Esophagus muscularis mucosa (tissue), 4 donors: Measurements from ENCODE around the gene FMN1. TPM values are rescaled to one million over a fixed set of nuclear protein-coding genes. Genes with fewer than 3 reads are reported as not detected.

Experiments
- DNase-seq: peaks from one replicate; pipeline ENCODE4 v3.0.0-alpha.2; 2017; ENCODE audit errors: extremely low spot score
- H3K27ac ChIP-seq, 4 donors: fragments of 200-600 bp; sonication (generic); replicated peaks in 1 of 4; 1 replicate in 3 of 4; 2 replicates in 1 of 4; pipeline ENCODE4 v1.5.1; 2016 to 2019; ENCODE audit warnings: mild to moderate bottlenecking in 1 of 4
- H3K27me3 ChIP-seq, 4 donors: fragments of 200-600 bp; sonication (generic); one replicate each; pipeline versions ENCODE4 v1.5.1 to v1.6.0; 2016 to 2019
- H3K36me3 ChIP-seq, 4 donors: fragments of 200-600 bp; sonication (generic); one replicate each; pipeline ENCODE4 v1.5.1; 2016 to 2019
- H3K4me1 ChIP-seq, 4 donors: fragments of 200-600 bp; sonication (generic); one replicate each; pipeline ENCODE4 v1.5.1; 2016 to 2019
- H3K4me3 ChIP-seq, 4 donors: fragments of 200-600 bp; sonication (generic); 1 replicate in 2 of 4; 2 replicates in 2 of 4; pipeline ENCODE4 v1.5.1; 2016 to 2019; ENCODE audit warnings: mild to moderate bottlenecking in 4 of 4, moderate library complexity in 1 of 4
- H3K9me3 ChIP-seq, 4 donors: fragments of 200-600 bp; sonication (generic); 1 replicate in 3 of 4; 2 replicates in 1 of 4; pipeline ENCODE4 v1.5.1; 2016 to 2019
- CTCF ChIP-seq, 3 experiments: fragments of 200-600 bp in 2 of 3; fragments of 450-650 bp in 1 of 3; sonication (generic) in 2 of 3; IDR thresholded peaks; one replicate each; pipeline ENCODE4 v1.5.1; 2017 to 2019; ENCODE audit warnings: antibody characterized with exemption in 3 of 3, mild to moderate bottlenecking in 2 of 3, moderate library complexity in 1 of 3
- EP300 ChIP-seq: sonication (generic); formaldehyde crosslinking; IDR thresholded peaks from one replicate; pipeline ENCODE4 v1.6.1; 2017; ENCODE audit warnings: antibody characterized with exemption
- POLR2A ChIP-seq: fragments of 450-650 bp; IDR thresholded peaks from one replicate; pipeline ENCODE4 v1.6.1; 2017; ENCODE audit warnings: antibody characterized with exemption, moderate library complexity, mild to moderate bottlenecking, low read depth
- POLR2AphosphoS5 ChIP-seq, 2 donors: sonication (generic); formaldehyde crosslinking; IDR thresholded peaks; one replicate each; pipeline ENCODE4 v1.6.1; 2017; ENCODE audit warnings: antibody characterized with exemption in 2 of 2
- WGBS: methylation state at CpG from one replicate; pipeline ENCODE4 v1.1.5; 2018; 5-methylcytosine and 5-hydroxymethylcytosine counted together
- intact Hi-C: fragments of 100-400 bp; cut with DNase I; formaldehyde crosslinking; loops from one replicate; pipeline ENCODE4 v1.15.1; 2023
- total RNA-seq, 4 donors: library from RNA; depleted of rRNA; stranded (reverse); fragments of >200 nt; gene quantifications; one replicate each; pipeline versions ENCODE4 v1.1.0 to v1.2.1, GENCODE V29; 2016

FMN1 gene
- total RNA-seq, 4 donors from 2014 or later = 4.8 to 12.5 (median 8.6) TPM

- 50% methylated on average over 5 of the region's 5 CpGs for WGBS
- no peaks in the 10 kb centered on the region for H3K9me3 ChIP-seq
- peak overlapping the region in 3 of 4 donors; percentile 20 to 32 (median 30) for H3K4me3 ChIP-seq
- peaks cover 0 to 45% (median 25%) of the 10 kb centered on the region in 4 donors for H3K4me1 ChIP-seq
- no peak for DNase-seq
- intact Hi-C loops = loop anchor here (5.0 kb wide), 1 partner anchor 157 kb away; no protein-coding TSS in a partner anchor
- H3K27me3 ChIP-seq = peaks cover 0 to 6% (median 0%) of the 10 kb centered on the region in 4 donors
- TF ChIP-seq EP300 = no peak
- TF ChIP-seq POLR2AphosphoS5 (IDR thresholded peaks at IDR 0.05) = no peak
- no peak for TF ChIP-seq POLR2A
- no peak for TF ChIP-seq CTCF (IDR thresholded peaks at IDR 0.05)
- H3K36me3 ChIP-seq = no peaks in the 10 kb centered on the region
- H3K27ac ChIP-seq = peak overlapping the region; percentile 57 to 67 (median 64)
Measured at GRCh38 chr15:32824777-32825176, 369.7 kb downstream of the FMN1 start.

DNA sequence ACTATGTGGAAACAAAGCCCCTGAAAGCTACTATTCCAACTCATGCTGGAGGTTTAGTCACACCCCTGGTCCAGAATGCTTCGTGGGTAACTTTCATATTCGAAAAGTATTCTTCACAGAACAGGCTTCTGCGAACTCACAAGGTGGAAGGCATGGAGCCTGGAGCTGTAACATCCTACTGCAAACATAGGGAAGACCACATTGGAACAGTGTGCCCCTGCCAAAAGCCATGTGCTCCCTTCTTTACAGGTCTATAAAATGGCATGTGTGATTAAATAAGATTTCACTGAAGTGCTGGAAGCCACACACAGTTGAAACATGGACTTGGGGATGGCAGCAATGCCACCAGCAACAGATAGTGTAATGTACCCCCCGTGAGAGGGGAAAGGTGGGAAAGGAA is 370.8 kb downstream of the FMN1 start:
- TF ChIP-seq POLR2A (no peak), CTCF (IDR thresholded peaks at IDR 0.05) (no peak), EP300 (no peak), POLR2AphosphoS5 (IDR thresholded peaks at IDR 0.05) (no peak)
- no peak for DNase-seq
- H3K4me3 ChIP-seq = no peak overlapping the region
- no peaks in the 10 kb centered on the region for H3K36me3 ChIP-seq
- H3K27ac ChIP-seq = no peak overlapping the region
- H3K9me3 ChIP-seq = no peaks in the 10 kb centered on the region
- intact Hi-C loops = loop anchor here (5.0 kb wide), 1 partner anchor 156 kb away; no protein-coding TSS in a partner anchor
- peaks cover 0 to 6% (median 0%) of the 10 kb centered on the region in 4 donors for H3K27me3 ChIP-seq
- H3K4me1 ChIP-seq = peaks cover 0 to 48% (median 34%) of the 10 kb centered on the region in 4 donors
- 90% methylated on average over 4 of the region's 4 CpGs for whole genome bisulfite sequencing

DNA sequence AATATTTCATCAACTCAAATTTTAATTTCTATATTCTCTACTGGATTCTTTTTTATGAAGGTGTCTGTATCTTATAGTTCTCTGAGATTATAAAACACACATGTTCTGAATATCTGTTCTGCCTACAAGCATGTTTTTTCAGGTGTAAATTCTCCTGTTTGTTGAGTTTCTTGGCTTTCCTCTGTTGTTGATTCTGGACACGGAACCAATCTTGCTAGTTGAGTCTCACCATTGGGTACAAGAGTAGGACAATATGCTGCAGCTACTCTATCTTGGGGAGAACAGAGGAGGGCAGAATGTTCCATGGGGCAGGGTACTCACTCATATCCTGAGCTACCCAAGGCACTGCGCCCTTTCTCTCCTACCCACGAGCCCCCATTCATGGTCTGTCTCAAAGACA is 371.8 kb downstream of the FMN1 start:
- Histone ChIP-seq H3K9me3 (no peaks in the 10 kb centered on the region), H3K4me1 (peaks cover 0 to 46% (median 33%) of the 10 kb centered on the region in 4 donors), H3K27ac (no peak overlapping the region), H3K36me3 (no peaks in the 10 kb centered on the region), H3K27me3 (peaks cover 0 to 2% (median 0%) of the 10 kb centered on the region in 4 donors), H3K4me3 (no peak overlapping the region)
- no peak for DNase-seq
- TF ChIP-seq CTCF (IDR thresholded peaks at IDR 0.05) (no peak), EP300 (no peak), POLR2A (no peak), POLR2AphosphoS5 (IDR thresholded peaks at IDR 0.05) (no peak)
- 97% methylated on average over 3 of the region's 3 CpGs for WGBS
- intact Hi-C loops = loop anchor here (5.0 kb wide), 1 partner anchor 155 kb away; no protein-coding TSS in a partner anchor

GRCh38 chr15:32819448-32819847 is 375.1 kb downstream of the FMN1 start:
- Histone ChIP-seq H3K4me3 (no peak overlapping the region), H3K36me3 (no peaks in the 10 kb centered on the region), H3K27ac (no peak overlapping the region), H3K27me3 (no peaks in the 10 kb centered on the region), H3K9me3 (no peaks in the 10 kb centered on the region), H3K4me1 (peaks cover 0 to 23% (median 17%) of the 10 kb centered on the region in 4 donors)
- no peak for TF ChIP-seq EP300
- WGBS = 45% methylated on average over 3 of the region's 3 CpGs
- intact Hi-C loops = loop anchor here (10.0 kb wide), 1 partner anchor 95 kb away; no protein-coding TSS in a partner anchor
- DNase-seq = no peak

GRCh38 chr15:32818758-32819447 is 375.6 kb downstream of the FMN1 start:
- WGBS = 35% methylated on average over 11 of the region's 11 CpGs
- intact Hi-C loops = loop anchor here (10.0 kb wide), 1 partner anchor 94 kb away; no protein-coding TSS in a partner anchor

More at GRCh38 chr15:32818758-32819447, 375.6 kb downstream of the FMN1 start:
- Histone ChIP-seq H3K36me3 (no peaks in the 10 kb centered on the region), H3K4me3 (no peak overlapping the region), H3K27ac (no peak overlapping the region), H3K4me1 (peaks cover 0 to 22% (median 16%) of the 10 kb centered on the region in 4 donors), H3K27me3 (no peaks in the 10 kb centered on the region), H3K9me3 (no peaks in the 10 kb centered on the region)
- DNase-seq = no peak
- TF ChIP-seq POLR2A (no peak), EP300 (no peak), CTCF (IDR thresholded peaks at IDR 0.05) (no peak), POLR2AphosphoS5 (IDR thresholded peaks at IDR 0.05) (no peak)
